ENCODE measurements around the gene DDX31.

DDX31 gene

GRCh38 chr9:132592451-132592850 is 77.3 kb downstream of the DDX31 start:
- DNase-seq (ENCODE audit: low read depth), result no peak
- no peak for TF ChIP-seq CTCF (conservative IDR thresholded peaks at IDR 0.05; ENCODE audit: low read depth, low read length)
- no peak overlapping the region for H3K4me3 ChIP-seq (ENCODE audit: low read length)

- H3K4me3 ChIP-seq (ENCODE audit: low read length), result no peak overlapping the region
- no peak for DNase-seq (ENCODE audit: low read depth)
- TF ChIP-seq CTCF (conservative IDR thresholded peaks at IDR 0.05; ENCODE audit: low read depth, low read length), result no peak
Measured at GRCh38 chr9:132591751-132592314, 78.0 kb downstream of the DDX31 start.

- DNase-seq (ENCODE audit: low read depth), result no peak
- TF ChIP-seq CTCF (conservative IDR thresholded peaks at IDR 0.05; ENCODE audit: low read depth, low read length), result no peak
- H3K4me3 ChIP-seq (ENCODE audit: low read length), result no peak overlapping the region
Measured at GRCh38 chr9:132591244-132591643, 78.5 kb downstream of the DDX31 start.

- TF ChIP-seq CTCF (conservative IDR thresholded peaks at IDR 0.05; ENCODE audit: low read depth, low read length), result no peak
- no peak overlapping the region for H3K4me3 ChIP-seq (ENCODE audit: low read length)
Measured at GRCh38 chr9:132590318-132591182, 79.2 kb downstream of the DDX31 start.

GRCh38 chr9:132590037-132590317 is 79.8 kb downstream of the DDX31 start:
- no peak for TF ChIP-seq CTCF (conservative IDR thresholded peaks at IDR 0.05; ENCODE audit: low read depth, low read length)
- H3K4me3 ChIP-seq (ENCODE audit: low read length), result no peak overlapping the region
- no peak for DNase-seq (ENCODE audit: low read depth)

More at GRCh38 chr9:132590318-132591182, 79.2 kb downstream of the DDX31 start:
- DNase-seq (ENCODE audit: low read depth), result no peak

GRCh38 chr9:132589148-132590036 is 80.4 kb downstream of the DDX31 start:
- no peak for DNase-seq (ENCODE audit: low read depth)
- no peak overlapping the region for H3K4me3 ChIP-seq (ENCODE audit: low read length)
- TF ChIP-seq CTCF (conservative IDR thresholded peaks at IDR 0.05; ENCODE audit: low read depth, low read length), result no peak
